Inflammatory macrophage treated with lipopolysaccharide for 4 hours (primary cell): ENCODE measurements around the gene UROC1.

Source experiments
- DNase-seq: peaks from one replicate; pipeline ENCODE4 v3.0.0-alpha.2; 2020

UROC1 gene

GRCh38 chr3:126477061-126477380, 40.6 kb downstream of the UROC1 start:
- DNase-seq, result no peak

GRCh38 chr3:126476166-126477060, 41.2 kb downstream of the UROC1 start:
- DNase-seq, result no peak

GRCh38 chr3:126475413-126476114, 42.0 kb downstream of the UROC1 start, which contains the start of gene ZXDC:
TSS of gene ZXDC (minus strand) at chr3:126475891. CDS start at chr3:126475865, 26 bp downstream.
- DNase-seq, result peak; percentile 95

- peak; percentile 52 for DNase-seq
Observed at GRCh38 chr3:126474498-126475412, 42.8 kb downstream of the UROC1 start.

- DNase-seq, result no peak
Observed at GRCh38 chr3:126473292-126474168, 44.0 kb downstream of the UROC1 start.

GRCh38 chr3:126472277-126473006, 45.1 kb downstream of the UROC1 start:
- peak; percentile 99 for DNase-seq

GRCh38 chr3:126469479-126469878, 48.1 kb downstream of the UROC1 start:
- DNase-seq, result peak; percentile 3

GRCh38 chr3:126468028-126468891, 49.3 kb downstream of the UROC1 start:
- peak; percentile 71 for DNase-seq

GRCh38 chr3:126467611-126467955, 50.0 kb downstream of the UROC1 start:
- DNase-seq, result no peak

GRCh38 chr3:126466886-126467610, 50.5 kb downstream of the UROC1 start:
- DNase-seq, result peak; percentile 21

GRCh38 chr3:126465928-126466544, 51.5 kb downstream of the UROC1 start:
- DNase-seq, result peak; percentile 80

GRCh38 chr3:126464997-126465396, 52.6 kb downstream of the UROC1 start:
- DNase-seq, result no peak

- DNase-seq, result peak; percentile 45
Observed at GRCh38 chr3:126464494-126464893, 53.1 kb downstream of the UROC1 start.

GRCh38 chr3:126464093-126464492, 53.5 kb downstream of the UROC1 start:
- DNase-seq, result no peak

- no peak for DNase-seq
Observed at GRCh38 chr3:126463521-126463920, 54.1 kb downstream of the UROC1 start.

GRCh38 chr3:126461450-126462070, 56.0 kb downstream of the UROC1 start:
- no peak for DNase-seq

- no peak for DNase-seq
Observed at GRCh38 chr3:126460381-126460780, 57.2 kb downstream of the UROC1 start.

GRCh38 chr3:126459763-126460127, 57.8 kb downstream of the UROC1 start:
- no peak for DNase-seq
